ENCODE results near the gene AURKAIP1. TPM values are rescaled to one million over a fixed set of nuclear protein-coding genes. Genes with fewer than 3 reads are reported as not detected.

Gene AURKAIP1
- total and polyA plus RNA-seq, 2 of the 13 experiments (the other 11 are each of a cell fraction or from before 2014, with no cell fraction given) = 69.5 to 175 TPM

GRCh38 chr1:1374929-1375662 lies at the start of gene AURKAIP1 (continued):
- TF ChIP-seq ZNF770 (CRISPR knock-in tag; IDR thresholded peaks at IDR 0.05) (peak; percentile 62), POLR2G (IDR thresholded peaks at IDR 0.05; ENCODE audit: low read depth, low read length) (peak; percentile 74), ZNF44 (CRISPR knock-in tag; IDR thresholded peaks at IDR 0.05) (peak; percentile 85; the same call in 1 of the 2 replicates), ZNF138 (CRISPR knock-in tag; IDR thresholded peaks at IDR 0.05; ENCODE audit: low read depth) (0 out of 2 replicates have a peak, but pooled peaks have one; percentile 81), CC2D1A (CRISPR knock-in tag; IDR thresholded peaks at IDR 0.05) (0 out of 2 replicates have a peak, but pooled peaks have one; percentile 23), DNMT3B (CRISPR knock-in tag; conservative IDR thresholded peaks at IDR 0.05) (no peak; the same call in 1 of the 2 replicates), HNRNPK (IDR thresholded peaks at IDR 0.05; ENCODE audit: low read depth, low read length, poor library complexity, severe bottlenecking) (peak; percentile 42), AKAP8 (CRISPR knock-in tag; IDR thresholded peaks at IDR 0.05) (peak; percentile 87), CHD4 (IDR thresholded peaks at IDR 0.05; ENCODE audit: borderline replicate concordance, low read length) (no peak), KDM2A (CRISPR knock-in tag; IDR thresholded peaks at IDR 0.05; ENCODE audit: borderline replicate concordance, low read depth) (peak; percentile 99), XBP1 (CRISPR knock-in tag; IDR thresholded peaks at IDR 0.05) (no peak), RBAK (CRISPR knock-in tag; IDR thresholded peaks at IDR 0.05) (no peak), ZNF703 (CRISPR knock-in tag; IDR thresholded peaks at IDR 0.05; ENCODE audit: borderline replicate concordance) (peak; percentile 85; the same call in 1 of the 2 replicates), ZNF446 (CRISPR knock-in tag; IDR thresholded peaks at IDR 0.05) (no peak), MAFG (CRISPR knock-in tag; IDR thresholded peaks at IDR 0.05) (no peak), MAX (IDR thresholded peaks at IDR 0.05) (peak; percentile 84), ZSCAN22 (CRISPR knock-in tag; IDR thresholded peaks at IDR 0.05) (0 out of 2 replicates have a peak, but pooled peaks have one; percentile 67), NFE2L2 (IDR thresholded peaks at IDR 0.05; ENCODE audit: low read length) (no peak), HMG20B (CRISPR knock-in tag; conservative IDR thresholded peaks at IDR 0.05) (peak; percentile 57; the same call in 1 of the 2 replicates), ZNF225 (CRISPR knock-in tag; IDR thresholded peaks at IDR 0.05) (peak; percentile 51; the same call in 1 of the 2 replicates), TAF1 (CRISPR knock-in tag; IDR thresholded peaks at IDR 0.05) (peak; percentile 90), ARID3A (IDR thresholded peaks at IDR 0.05; ENCODE audit: low read depth, low read length) (peak; percentile 59; the same call in 1 of the 2 replicates), ZMYM3 (CRISPR knock-in tag; IDR thresholded peaks at IDR 0.05) (no peak), SRSF9 (IDR thresholded peaks at IDR 0.05; ENCODE audit: borderline replicate concordance, insufficient read depth, low read depth, low read length, poor library complexity, severe bottlenecking) (no peak), ZNF639 (CRISPR knock-in tag; conservative IDR thresholded peaks at IDR 0.05) (peak; percentile 98), MED1 (CRISPR knock-in tag; IDR thresholded peaks at IDR 0.05) (peak; percentile 91)
